A673 (cell line): ENCODE measurements around the gene RGS1.

Experiments
- EZH2 ChIP-seq: fragments of 200-600 bp; sonication (generic); IDR thresholded peaks from 2 replicates; pipeline ENCODE4 v1.6.1; 2017; ENCODE audit warnings: borderline replicate concordance, low read depth, mild to moderate bottlenecking, mixed read lengths, antibody characterized with exemption, low read length; ENCODE audit not compliant: poor library complexity, severe bottlenecking
- TF ChIP-seq, protein P1 (sequence below): fragments of 300-800, 200-600 bp; sonication (generic); conservative IDR thresholded peaks from 2 replicates; pipeline ENCODE4 v1.5.1; 2017; ENCODE audit warnings: low read depth, mild to moderate bottlenecking, antibody characterized with exemption, low read length, moderate library complexity, mixed read lengths

GRCh38 chr1:192535916-192536664, 39.5 kb upstream of the RGS1 start:
- TF ChIP-seq, protein P1, sequence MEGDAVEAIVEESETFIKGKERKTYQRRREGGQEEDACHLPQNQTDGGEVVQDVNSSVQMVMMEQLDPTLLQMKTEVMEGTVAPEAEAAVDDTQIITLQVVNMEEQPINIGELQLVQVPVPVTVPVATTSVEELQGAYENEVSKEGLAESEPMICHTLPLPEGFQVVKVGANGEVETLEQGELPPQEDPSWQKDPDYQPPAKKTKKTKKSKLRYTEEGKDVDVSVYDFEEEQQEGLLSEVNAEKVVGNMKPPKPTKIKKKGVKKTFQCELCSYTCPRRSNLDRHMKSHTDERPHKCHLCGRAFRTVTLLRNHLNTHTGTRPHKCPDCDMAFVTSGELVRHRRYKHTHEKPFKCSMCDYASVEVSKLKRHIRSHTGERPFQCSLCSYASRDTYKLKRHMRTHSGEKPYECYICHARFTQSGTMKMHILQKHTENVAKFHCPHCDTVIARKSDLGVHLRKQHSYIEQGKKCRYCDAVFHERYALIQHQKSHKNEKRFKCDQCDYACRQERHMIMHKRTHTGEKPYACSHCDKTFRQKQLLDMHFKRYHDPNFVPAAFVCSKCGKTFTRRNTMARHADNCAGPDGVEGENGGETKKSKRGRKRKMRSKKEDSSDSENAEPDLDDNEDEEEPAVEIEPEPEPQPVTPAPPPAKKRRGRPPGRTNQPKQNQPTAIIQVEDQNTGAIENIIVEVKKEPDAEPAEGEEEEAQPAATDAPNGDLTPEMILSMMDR, result no peak
- TF ChIP-seq EZH2, result no peak
